NK-92 (cell line): ENCODE measurements around the gene CXXC1.
"Not testable (repeated sequence)": the region's sequence is repeated elsewhere in the genome, so short reads cannot be mapped to it uniquely, and the experiment has no call there.

Source experiments
- DNase-seq: peaks from one replicate; lab custom pipeline; 2025; ENCODE audit not compliant: unreplicated experiment; lab: John Stamatoyannopoulos, UW

CXXC1 gene

GRCh38 chr18:50298443-50299284, 11.2 kb upstream of the CXXC1 start:
- no peak for DNase-seq

GRCh38 chr18:50297621-50298442, 10.3 kb upstream of the CXXC1 start:
- no peak for DNase-seq

DNA sequence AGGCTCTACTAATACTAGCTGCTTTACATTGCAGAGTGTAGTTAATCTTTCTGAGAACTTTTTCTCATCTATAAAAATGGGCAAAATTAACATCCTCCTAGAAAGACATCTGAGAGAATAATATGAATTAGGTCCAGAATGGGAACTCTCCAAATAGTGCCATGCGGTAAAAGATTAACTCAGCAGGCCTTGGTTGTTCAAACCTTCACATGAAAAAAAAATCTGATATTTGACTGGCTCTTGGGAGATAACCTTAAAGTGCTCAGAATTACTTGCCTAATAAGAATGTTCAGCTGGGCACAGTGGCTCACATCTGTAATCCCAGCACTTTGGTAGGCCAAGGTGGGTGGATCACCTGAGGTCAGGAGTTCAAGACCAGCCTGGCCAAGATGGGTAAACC, 5.5 kb upstream of the CXXC1 start:
- no peak for DNase-seq

GRCh38 chr18:50289108-50289443, 1.6 kb upstream of the CXXC1 start:
- DNase-seq, result no peak

DNA sequence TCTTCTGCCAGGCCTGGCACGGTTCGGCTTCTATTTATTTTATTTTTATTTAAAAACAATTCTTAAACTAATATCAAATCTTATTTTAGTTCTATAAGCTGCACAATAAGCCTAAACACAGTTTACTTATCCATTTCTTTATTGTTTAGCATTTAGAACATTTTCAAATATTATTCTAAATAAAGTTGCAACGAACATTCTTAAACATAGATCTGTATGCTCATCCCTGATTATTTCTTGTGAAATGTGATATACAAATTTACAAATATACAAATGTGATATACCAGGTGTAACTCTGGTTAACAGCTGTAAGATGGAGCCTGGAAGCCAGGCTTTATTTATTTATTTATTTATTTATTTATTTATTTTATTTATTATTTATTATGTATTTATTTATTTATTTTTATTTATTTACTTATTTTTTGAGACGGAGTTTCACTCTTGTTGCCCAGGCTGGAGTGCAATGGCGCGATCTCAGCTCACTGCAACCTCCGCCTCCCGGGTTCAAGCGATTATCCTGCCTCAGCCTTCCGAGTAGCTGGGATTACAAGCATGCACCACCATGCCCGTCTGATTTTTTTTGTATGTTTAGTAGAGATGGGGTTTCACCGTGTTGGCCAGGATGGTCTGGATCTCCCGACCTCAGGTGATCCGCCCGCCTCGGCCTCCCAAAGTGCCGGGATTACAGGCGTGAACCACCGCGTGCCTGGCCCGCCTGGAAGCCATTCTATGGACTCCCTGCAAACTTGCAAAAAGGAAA, 1.0 kb upstream of the CXXC1 start:
- not testable (repeated sequence) for DNase-seq

DNA sequence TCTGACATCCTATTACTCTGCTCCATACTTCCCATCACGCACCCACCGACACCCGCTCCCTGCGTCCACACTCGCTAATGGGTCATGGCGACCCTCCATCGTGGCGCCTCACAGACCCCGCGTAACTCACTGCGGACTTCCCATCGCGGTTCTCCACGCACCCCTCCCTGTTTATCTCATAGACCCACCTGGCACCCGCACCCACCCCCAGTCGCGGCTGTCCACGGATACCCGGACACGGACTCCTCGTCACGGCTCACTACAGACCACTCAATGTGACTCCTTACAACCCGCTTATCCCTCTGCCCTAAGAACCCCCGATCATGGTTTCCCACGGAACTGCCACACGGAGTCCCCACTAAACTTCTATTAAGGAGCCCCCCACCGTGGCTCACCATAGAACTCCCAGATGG, 458 bp downstream of the CXXC1 start:
- no peak for DNase-seq

DNA sequence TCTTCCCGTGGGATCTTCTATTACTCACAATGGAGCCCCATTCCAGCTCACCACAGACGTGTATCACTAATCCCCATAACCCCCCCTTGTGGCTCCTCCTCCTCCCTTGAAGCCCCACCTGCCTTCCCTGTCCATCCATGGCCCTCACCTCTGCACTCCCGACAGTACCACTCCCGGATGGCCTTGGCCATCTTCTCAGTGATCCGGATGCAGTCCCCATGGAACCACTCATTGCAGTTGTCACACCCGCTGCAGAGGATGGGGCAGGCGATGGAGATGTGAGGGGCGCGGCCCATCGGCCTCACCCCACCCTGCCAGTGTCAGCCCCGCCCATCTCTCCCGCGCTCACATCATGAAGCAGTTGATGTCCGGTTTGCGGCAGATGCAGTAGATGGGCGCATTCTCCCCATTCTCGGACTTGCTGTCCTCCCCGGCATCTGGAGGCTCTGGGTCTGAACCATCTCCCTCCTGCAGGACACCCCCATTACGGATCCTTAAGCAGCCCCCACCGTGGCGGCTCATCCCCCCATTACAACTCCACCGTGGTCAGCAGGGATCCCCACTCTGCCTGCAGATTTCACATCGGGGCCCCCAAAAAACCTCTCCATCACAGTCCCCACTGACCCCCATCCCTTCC, 983 bp downstream of the CXXC1 start:
- DNase-seq, result no peak

GRCh38 chr18:50285631-50286321, 1.7 kb downstream of the CXXC1 start:
- DNase-seq, result no peak

DNA sequence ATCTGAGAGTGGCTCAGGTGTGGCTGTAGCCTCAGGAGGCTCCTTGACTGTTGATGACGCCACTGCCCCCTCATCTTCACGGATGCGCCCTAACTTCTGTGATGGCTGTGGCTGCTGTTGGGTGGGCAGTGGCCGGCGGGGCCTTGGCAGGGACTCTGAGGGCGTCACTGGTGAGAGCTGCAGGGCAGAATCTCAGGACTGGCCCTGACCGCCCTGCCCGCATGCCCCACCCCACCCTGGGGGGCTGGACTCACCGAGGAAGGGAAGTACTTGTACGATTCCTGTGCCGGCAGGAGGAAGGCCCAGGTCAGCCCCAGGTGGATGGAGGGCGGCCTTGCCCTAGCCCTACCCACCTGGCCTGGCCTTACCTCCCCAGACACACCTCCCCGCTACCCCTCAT, 2.4 kb downstream of the CXXC1 start:
- no peak for DNase-seq

DNA sequence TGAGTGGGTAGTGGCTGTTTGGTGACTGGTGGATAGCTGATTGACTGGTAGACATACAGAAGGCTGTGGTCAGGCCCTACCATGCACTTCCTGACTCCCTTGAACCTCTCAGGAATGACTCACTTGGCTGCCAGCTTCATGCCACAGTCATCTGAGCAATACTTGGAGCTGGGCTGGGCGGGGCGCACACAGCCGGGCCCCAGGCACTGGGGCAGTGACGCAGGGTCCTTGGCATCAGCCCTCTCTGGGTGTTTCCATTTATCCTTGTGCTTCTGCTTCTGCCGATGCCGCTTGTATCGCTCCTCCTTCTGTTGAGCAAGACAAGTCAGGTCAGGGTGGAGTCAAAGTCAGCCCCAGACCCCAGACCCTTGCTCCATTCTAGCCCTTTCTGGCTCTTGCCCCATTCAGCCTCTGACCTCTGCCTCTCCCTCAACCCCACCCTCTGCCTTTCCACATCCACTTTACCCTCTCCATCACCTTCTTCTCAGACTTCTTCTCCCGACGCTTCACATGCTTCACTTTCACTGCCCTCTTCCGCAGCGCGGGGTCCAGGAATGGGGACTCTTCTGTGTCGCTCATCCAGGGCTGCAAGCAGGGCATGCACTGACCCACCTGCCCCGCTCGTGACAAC, 3.1 kb downstream of the CXXC1 start:
- no peak for DNase-seq

GRCh38 chr18:50283469-50284209, 3.9 kb downstream of the CXXC1 start:
- no peak for DNase-seq

GRCh38 chr18:50282521-50283335, 4.8 kb downstream of the CXXC1 start:
- no peak for DNase-seq

GRCh38 chr18:50281972-50282520, 5.4 kb downstream of the CXXC1 start:
- DNase-seq, result no peak

DNA sequence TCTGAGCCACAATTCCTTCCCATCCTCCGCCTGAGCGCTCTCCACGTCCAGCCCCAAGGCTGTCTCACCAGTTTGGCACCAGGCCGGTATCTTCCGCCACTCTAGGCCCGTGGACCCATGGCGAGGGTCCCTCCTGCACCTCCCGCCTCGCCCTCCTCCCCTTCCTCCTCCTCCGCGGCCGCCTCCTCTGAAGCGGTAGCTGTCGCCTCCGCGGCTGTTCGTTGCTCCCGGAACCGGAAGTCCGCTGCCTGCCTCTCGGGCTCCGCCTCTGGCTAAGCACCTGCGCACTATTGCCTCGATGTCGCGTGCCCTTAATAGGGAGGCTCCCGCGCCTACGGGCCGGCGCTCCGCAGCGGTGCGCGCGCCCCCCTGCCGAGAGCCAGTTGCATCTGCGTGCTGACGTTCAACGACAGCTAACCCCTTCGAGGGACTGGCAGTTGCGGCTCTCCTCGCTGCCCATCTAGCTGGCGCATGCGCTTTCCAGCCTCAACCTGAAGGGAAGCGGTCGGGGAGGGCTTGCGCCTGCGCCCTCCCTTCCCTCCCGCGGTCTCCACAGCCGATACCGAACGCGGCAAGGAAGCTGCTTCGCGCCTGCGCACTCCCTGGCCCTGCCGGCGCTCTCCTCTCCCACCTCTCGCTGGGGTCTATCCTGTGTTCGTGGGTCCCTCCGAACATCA, 6.1 kb downstream of the CXXC1 start, which contains the start of gene MBD1:
Gene MBD1 (minus strand): TSS at position 229 of the 677 bp plus-strand sequence. CDS start 1,531 bp downstream, outside the sequence.
- DNase-seq, result peak; percentile 99

- DNase-seq, result no peak
These were observed 6.7 kb downstream of the CXXC1 start for GRCh38 chr18:50280707-50281294.

DNA sequence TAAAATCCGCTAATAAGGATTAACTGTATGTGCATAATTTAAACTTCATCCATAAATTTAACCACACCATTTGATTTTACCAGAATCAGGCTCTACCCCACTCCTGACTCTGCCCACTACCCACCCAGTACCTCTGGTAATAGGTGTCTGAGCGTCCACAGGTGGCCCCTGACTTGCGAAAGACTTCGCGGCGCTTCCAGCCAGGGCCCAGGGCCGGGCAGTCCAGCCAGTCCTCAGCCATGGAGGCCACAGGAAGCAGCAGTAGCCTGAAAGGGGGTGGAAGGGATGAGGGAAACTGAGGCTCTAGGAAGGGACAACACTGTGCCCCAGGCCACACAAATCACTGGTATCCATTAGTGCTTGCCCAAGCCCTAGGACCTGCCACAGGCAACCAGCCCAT, 7.7 kb downstream of the CXXC1 start:
- DNase-seq, result no peak

GRCh38 chr18:50277942-50278341, 9.6 kb downstream of the CXXC1 start:
- no peak for DNase-seq
